ENCODE results near the gene RPS6KC1.
A peak's percentile ranks its signal among the peaks of the same experiment; 100 is the strongest.

RPS6KC1 gene, protein sequence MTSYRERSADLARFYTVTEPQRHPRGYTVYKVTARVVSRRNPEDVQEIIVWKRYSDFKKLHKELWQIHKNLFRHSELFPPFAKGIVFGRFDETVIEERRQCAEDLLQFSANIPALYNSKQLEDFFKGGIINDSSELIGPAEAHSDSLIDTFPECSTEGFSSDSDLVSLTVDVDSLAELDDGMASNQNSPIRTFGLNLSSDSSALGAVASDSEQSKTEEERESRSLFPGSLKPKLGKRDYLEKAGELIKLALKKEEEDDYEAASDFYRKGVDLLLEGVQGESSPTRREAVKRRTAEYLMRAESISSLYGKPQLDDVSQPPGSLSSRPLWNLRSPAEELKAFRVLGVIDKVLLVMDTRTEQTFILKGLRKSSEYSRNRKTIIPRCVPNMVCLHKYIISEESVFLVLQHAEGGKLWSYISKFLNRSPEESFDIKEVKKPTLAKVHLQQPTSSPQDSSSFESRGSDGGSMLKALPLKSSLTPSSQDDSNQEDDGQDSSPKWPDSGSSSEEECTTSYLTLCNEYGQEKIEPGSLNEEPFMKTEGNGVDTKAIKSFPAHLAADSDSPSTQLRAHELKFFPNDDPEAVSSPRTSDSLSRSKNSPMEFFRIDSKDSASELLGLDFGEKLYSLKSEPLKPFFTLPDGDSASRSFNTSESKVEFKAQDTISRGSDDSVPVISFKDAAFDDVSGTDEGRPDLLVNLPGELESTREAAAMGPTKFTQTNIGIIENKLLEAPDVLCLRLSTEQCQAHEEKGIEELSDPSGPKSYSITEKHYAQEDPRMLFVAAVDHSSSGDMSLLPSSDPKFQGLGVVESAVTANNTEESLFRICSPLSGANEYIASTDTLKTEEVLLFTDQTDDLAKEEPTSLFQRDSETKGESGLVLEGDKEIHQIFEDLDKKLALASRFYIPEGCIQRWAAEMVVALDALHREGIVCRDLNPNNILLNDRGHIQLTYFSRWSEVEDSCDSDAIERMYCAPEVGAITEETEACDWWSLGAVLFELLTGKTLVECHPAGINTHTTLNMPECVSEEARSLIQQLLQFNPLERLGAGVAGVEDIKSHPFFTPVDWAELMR

DNA sequence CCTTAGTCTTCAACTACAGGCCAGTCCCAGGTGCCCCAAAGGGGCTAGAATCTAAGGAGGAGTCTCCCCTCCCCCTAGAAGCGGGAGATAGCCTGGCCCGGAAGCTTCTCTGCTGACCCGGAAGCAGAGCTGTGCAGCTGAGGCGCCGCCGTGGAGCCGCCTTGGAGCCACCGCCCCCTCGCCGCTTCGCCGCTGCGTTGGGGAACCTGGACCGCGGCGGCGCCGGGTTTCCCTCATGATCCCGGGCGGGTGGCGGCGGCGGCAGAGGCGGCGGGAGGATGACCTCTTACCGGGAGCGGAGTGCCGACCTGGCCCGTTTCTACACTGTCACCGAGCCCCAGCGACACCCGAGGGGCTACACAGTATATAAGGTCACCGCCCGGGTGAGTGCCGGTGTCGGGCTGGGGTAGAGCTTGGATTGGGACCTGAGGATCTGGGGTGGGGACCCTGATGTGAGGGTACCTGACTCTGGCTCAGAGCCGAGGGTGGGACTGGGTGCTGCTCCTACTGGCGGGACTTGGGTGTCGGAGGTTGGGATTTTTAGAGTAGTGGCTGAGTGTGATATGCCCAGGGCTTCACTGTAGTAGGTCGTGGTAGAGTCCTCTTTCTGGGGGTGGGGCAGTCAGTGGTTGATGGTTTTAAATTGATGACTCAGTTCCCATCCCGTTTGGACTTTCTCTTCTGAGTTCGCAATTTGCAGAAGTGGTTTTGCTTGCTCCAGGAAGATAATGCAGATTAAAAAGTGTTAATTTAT lies at the start of gene RPS6KC1:
TSS of gene RPS6KC1 (plus strand) at position 115 of the 754 bp plus-strand sequence. CDS start at position 279, 164 bp downstream.
- peak within 1 kb of the TSS; percentile 81 for H3K4me3 ChIP-seq (ENCODE audit: low read depth, low read length)
- TF ChIP-seq, protein P1, sequence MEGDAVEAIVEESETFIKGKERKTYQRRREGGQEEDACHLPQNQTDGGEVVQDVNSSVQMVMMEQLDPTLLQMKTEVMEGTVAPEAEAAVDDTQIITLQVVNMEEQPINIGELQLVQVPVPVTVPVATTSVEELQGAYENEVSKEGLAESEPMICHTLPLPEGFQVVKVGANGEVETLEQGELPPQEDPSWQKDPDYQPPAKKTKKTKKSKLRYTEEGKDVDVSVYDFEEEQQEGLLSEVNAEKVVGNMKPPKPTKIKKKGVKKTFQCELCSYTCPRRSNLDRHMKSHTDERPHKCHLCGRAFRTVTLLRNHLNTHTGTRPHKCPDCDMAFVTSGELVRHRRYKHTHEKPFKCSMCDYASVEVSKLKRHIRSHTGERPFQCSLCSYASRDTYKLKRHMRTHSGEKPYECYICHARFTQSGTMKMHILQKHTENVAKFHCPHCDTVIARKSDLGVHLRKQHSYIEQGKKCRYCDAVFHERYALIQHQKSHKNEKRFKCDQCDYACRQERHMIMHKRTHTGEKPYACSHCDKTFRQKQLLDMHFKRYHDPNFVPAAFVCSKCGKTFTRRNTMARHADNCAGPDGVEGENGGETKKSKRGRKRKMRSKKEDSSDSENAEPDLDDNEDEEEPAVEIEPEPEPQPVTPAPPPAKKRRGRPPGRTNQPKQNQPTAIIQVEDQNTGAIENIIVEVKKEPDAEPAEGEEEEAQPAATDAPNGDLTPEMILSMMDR (IDR thresholded peaks at IDR 0.05; ENCODE audit: low read depth, low read length): no peak

DNA sequence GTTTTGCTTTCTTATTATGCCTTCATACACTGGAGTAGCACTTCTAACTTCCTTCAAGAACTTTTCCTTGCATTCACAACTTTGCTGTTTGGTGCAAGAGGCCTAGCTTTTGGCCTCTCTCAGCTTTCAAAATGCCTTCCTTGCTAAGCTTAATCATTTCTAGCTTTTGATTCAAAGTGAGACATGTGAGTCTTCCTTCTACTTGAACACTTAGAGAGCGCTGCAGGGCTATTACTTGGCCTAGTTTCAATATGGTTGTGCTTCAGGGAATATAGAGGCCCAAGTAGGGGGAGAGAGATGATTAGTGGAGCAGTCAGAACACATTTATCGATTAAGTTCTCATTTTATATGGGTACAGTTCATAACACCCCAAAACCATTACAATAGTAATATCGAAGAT lies 47.8 kb upstream of the RPS6KC1 start:
- H3K4me3 ChIP-seq (ENCODE audit: low read depth, low read length): no peak overlapping the region
- TF ChIP-seq, protein P1 (IDR thresholded peaks at IDR 0.05; ENCODE audit: low read depth, low read length): no peak

DNA sequence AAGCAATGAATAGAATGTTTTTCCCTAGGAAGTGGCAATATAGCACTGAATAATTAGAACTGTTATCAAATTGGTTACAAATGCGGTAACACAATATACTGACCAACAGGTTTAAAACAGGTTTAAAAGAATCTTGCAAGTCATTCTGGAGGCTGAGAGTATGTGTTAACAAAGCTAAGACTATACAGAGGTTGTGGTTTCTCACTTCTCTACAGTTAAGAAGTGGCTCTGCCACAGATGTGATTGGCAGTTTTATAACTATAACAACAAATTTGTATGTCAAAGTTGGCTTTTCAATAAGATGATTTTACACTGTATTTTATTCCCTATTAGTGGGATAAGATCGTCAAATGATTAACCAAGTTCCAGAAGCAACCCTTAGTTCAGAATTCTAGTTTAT lies 42.5 kb upstream of the RPS6KC1 start:
- no peak overlapping the region for H3K4me3 ChIP-seq (ENCODE audit: low read depth, low read length)
- TF ChIP-seq, protein P1 (IDR thresholded peaks at IDR 0.05; ENCODE audit: low read depth, low read length): no peak

DNA sequence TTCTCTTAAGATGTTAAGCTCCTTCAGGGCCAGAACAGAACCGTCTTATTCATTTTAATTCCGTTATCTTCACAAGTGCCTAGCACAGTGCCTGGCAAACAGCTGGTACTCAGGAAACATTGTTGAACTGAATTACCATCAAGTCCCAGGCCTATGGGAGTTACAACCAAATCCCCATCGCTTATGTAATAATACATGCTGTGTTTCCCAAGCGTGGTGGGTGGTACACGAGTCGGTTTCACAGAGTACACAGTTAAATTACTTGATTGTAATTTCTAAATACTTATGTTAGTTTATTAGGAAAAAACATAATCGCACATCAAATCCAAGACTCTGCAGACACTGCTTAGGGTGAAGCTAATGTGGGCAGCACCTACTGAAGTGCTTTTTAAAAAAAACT lies 36.4 kb upstream of the RPS6KC1 start:
- TF ChIP-seq, protein P1 (IDR thresholded peaks at IDR 0.05; ENCODE audit: low read depth, low read length): no peak

DNA sequence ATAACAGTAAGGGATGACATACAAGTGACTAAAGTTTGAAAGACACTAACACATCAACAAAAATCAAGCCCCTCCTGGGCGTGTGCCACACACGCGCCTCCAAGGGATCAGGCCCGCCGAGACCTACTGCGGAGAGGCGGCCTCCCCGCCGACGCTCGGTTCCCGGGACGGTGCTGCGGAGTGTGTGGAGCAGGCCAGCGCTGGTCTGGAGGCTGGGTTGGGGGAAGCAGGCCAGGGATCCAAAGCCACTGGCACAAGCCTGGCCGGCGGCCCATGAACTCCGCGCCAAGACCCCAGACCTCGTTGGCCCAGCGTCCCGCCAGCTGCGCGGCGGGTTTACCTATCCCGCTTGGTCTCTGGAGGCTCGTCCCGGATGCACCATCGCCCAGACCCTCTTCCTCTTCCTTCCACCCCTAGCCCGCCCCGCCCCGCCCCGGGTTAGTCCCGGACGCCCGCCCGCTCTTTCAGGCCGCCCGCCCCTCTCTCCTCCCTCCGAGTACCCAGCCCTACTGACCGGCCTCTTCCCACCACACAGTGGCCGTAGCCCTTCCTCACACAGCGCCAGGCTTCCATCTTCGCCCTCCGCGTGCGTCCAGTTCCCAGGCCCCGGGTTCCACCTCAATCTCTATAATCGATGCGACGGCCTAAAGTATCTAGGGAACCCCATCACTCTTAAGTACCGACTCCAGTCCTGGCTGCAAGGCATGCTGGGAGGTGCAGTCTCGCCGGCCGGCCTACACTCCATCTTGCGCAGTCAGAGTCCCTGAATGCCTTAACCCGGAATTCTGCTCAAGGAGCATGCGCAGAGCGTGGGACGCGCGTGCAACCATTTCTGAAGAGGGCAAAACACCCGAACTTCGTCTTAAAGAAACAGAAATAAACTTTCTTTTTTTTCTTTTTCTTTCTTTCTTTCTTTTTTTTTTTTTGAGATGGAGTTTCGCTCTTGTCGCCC lies 35.7 kb upstream of the RPS6KC1 start, which contains the start of gene ANGEL2:
TSS of gene ANGEL2 (minus strand) at position 769 of the 952 bp plus-strand sequence. CDS start at position 573, 196 bp downstream.
- TF ChIP-seq, protein P1 (IDR thresholded peaks at IDR 0.05; ENCODE audit: low read depth, low read length): no peak
- H3K4me3 ChIP-seq (ENCODE audit: low read depth, low read length): peak within 1 kb of the TSS; percentile 87

More for the DNA sequence above, 36.4 kb upstream of the RPS6KC1 start:
- peak overlapping the region; percentile 87 for H3K4me3 ChIP-seq (ENCODE audit: low read depth, low read length)
